OCI-LY1 (cell line): ENCODE results near the gene TLE4.

ENCODE experiments used
- H2AFZ ChIP-seq: fragments of 200-600 bp; sonication (generic), shearing (Covaris generic); 2 replicates; pipeline ENCODE4 v1.6.0; 2014; ENCODE audit warnings: antibody characterized with exemption, mild to moderate bottlenecking, low read length
- H3F3A ChIP-seq: fragments of 200-600 bp; sonication (generic), shearing (Covaris generic); 2 replicates; pipeline ENCODE4 v1.6.0; 2014; ENCODE audit warnings: mild to moderate bottlenecking, antibody characterized with exemption, low read length, moderate library complexity; ENCODE audit not compliant: insufficient read depth
- H3K27ac ChIP-seq: fragments of 200-600 bp; sonication (generic); 2 replicates; pipeline ENCODE4 v1.5.1; 2014; ENCODE audit warnings: low read length, mixed run types, mild to moderate bottlenecking, low read depth; ENCODE audit not compliant: poor library complexity, severe bottlenecking
- H3K27me3 ChIP-seq: fragments of 200-600 bp; sonication (generic); 2 replicates; pipeline ENCODE4 v1.6.0; 2014; ENCODE audit warnings: antibody characterized with exemption, mild to moderate bottlenecking, low read length, moderate library complexity; ENCODE audit not compliant: insufficient read depth
- H3K36me3 ChIP-seq: fragments of 200-600 bp; sonication (generic); 2 replicates; pipeline ENCODE4 v1.6.1; 2014; ENCODE audit warnings: mild to moderate bottlenecking, antibody characterized with exemption, low read length, moderate library complexity, mixed read lengths; ENCODE audit not compliant: insufficient read depth
- H3K4me1 ChIP-seq: fragments of 200-600 bp; sonication (generic); 2 replicates; pipeline ENCODE4 v1.5.1; 2014; ENCODE audit warnings: mild to moderate bottlenecking, low read length, moderate library complexity; ENCODE audit not compliant: insufficient read depth, severe bottlenecking
- H3K4me2 ChIP-seq: fragments of 200-600 bp; sonication (generic), shearing (Covaris generic); 2 replicates; pipeline ENCODE4 v1.6.1; 2014; ENCODE audit warnings: low read length
- H3K4me3 ChIP-seq: fragments of 200-600 bp; sonication (generic); 2 replicates; pipeline ENCODE4 v1.5.1; 2014; ENCODE audit warnings: low read length, low read depth, mild to moderate bottlenecking, mixed read lengths; ENCODE audit not compliant: poor library complexity, severe bottlenecking
- H3K79me2 ChIP-seq: fragments of 200-600 bp; shearing (Covaris generic); 2 replicates; pipeline ENCODE4 v1.6.1; 2016; ENCODE audit warnings: mixed run types, low read length, mixed read lengths; ENCODE audit not compliant: insufficient read depth
- H3K9ac ChIP-seq: fragments of 200-600 bp; sonication (generic), shearing (Covaris generic); 2 replicates; pipeline ENCODE4 v1.6.1; 2014; ENCODE audit warnings: mild to moderate bottlenecking, low read length, mixed read lengths
- H3K9me2 ChIP-seq: fragments of 200-600 bp; sonication (generic), shearing (Covaris generic); 2 replicates; pipeline ENCODE4 v1.6.1; 2014; ENCODE audit warnings: low read depth, mild to moderate bottlenecking, low read length, mixed read lengths
- H3K9me3 ChIP-seq: fragments of 200-600 bp; shearing (Covaris generic); 2 replicates; pipeline ENCODE4 v1.6.1; 2014; ENCODE audit warnings: low read length, mixed read lengths
- H4K20me1 ChIP-seq: fragments of 200-600 bp; sonication (generic), shearing (Covaris generic); 2 replicates; pipeline ENCODE4 v1.6.0; 2016; ENCODE audit warnings: mild to moderate bottlenecking, low read length; ENCODE audit not compliant: insufficient read depth
- CTCF ChIP-seq: fragments of 200-600 bp; sonication (generic), shearing (Covaris generic); IDR thresholded peaks from 2 replicates; pipeline ENCODE4 v1.5.1; 2017; ENCODE audit warnings: mild to moderate bottlenecking, antibody characterized with exemption, low read length, moderate library complexity, mixed read lengths
- EZH2 ChIP-seq: fragments of 200-600 bp; sonication (generic), shearing (Covaris generic); IDR thresholded peaks from 2 replicates; pipeline ENCODE4 v1.8.0; 2017; ENCODE audit warnings: borderline replicate concordance, mixed run types, mild to moderate bottlenecking, antibody characterized with exemption, low read length, moderate library complexity, mixed read lengths

The TLE4 gene

GRCh38 chr9:79766091-79766490 lies 194.3 kb downstream of the TLE4 start:
- Histone ChIP-seq H3K4me2 (no peak overlapping the region), H3K9ac (no peak overlapping the region), H3K9me2 (no peaks in the 10 kb centered on the region), H3K9me3 (no peaks in the 10 kb centered on the region), H2AFZ (no peak overlapping the region), H3K36me3 (no peaks in the 10 kb centered on the region), H4K20me1 (no peaks in the 10 kb centered on the region), H3F3A (no peaks in the 10 kb centered on the region), H3K4me1 (no peaks in the 10 kb centered on the region), H3K27ac (no peak overlapping the region), H3K79me2 (no peaks in the 10 kb centered on the region), H3K27me3 (no peaks in the 10 kb centered on the region), H3K4me3 (no peak overlapping the region)
- TF ChIP-seq EZH2 (no peak), CTCF (no peak)

- no peak overlapping the region for H3K4me3 ChIP-seq
- no peak overlapping the region for H3K9ac ChIP-seq
- no peak overlapping the region for H3K27ac ChIP-seq
- no peaks in the 10 kb centered on the region for H3F3A ChIP-seq
- H4K20me1 ChIP-seq = no peaks in the 10 kb centered on the region
- no peaks in the 10 kb centered on the region for H3K27me3 ChIP-seq
- no peaks in the 10 kb centered on the region for H3K36me3 ChIP-seq
- H3K79me2 ChIP-seq = no peaks in the 10 kb centered on the region
- H3K4me1 ChIP-seq = no peaks in the 10 kb centered on the region
- no peaks in the 10 kb centered on the region for H3K9me3 ChIP-seq
- no peaks in the 10 kb centered on the region for H3K9me2 ChIP-seq
- TF ChIP-seq EZH2 (no peak), CTCF (no peak)
- H2AFZ ChIP-seq = no peak overlapping the region
- no peak overlapping the region for H3K4me2 ChIP-seq
Measured at GRCh38 chr9:79768194-79768593, 196.4 kb downstream of the TLE4 start.

DNA sequence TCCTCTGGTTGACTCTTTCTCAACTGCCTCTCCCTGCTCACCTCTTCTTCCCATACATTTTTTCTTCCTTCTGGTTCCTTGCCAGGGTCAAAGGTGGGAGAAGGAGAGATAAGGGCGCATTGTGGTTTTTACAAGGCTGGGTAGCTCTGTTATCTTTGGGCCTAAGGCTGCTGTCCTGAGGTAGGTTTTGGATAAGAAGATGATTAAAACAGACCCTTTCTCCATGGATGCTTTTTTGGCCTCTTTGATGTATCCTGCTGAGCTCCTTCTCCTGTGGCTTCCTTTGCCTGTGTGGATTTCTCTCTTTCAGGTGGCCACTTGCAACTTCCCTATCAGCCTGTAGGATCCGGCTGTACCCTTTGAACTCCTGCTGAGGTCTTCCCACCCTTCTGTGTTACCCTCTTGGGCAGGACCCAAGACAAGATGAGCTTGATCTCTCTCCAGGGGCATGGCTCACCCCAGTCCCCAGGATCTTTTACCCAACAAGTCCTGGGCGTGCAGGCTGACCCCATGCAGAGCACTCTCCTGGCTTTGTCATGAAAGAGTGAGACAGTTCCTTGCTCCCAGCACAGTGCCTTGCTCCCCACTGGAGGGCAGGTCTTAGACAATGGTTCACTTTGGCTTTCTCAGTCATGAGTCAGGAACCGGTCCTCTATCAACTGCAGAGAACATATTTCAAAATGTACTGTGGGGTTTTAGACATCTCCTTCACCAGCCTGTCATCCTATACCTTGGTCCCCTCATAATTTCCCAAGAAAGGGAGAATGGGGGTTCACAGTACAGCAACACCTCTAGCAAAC lies 197.9 kb downstream of the TLE4 start:
- no peak for TF ChIP-seq EZH2
- no peak for TF ChIP-seq CTCF
- H3K27ac ChIP-seq = no peak overlapping the region
- H3K9me3 ChIP-seq = no peaks in the 10 kb centered on the region
- no peaks in the 10 kb centered on the region for H3K27me3 ChIP-seq
- no peak overlapping the region for H3K4me3 ChIP-seq
- H2AFZ ChIP-seq = no peak overlapping the region
- H4K20me1 ChIP-seq = no peaks in the 10 kb centered on the region
- H3K4me2 ChIP-seq = no peak overlapping the region
- H3F3A ChIP-seq = no peaks in the 10 kb centered on the region
- no peaks in the 10 kb centered on the region for H3K4me1 ChIP-seq
- no peaks in the 10 kb centered on the region for H3K9me2 ChIP-seq
- H3K36me3 ChIP-seq = no peaks in the 10 kb centered on the region
- H3K9ac ChIP-seq = no peak overlapping the region
- H3K79me2 ChIP-seq = no peaks in the 10 kb centered on the region
